ENCODE measurements around the gene ERICH6B. TPM values are rescaled to one million over a fixed set of nuclear protein-coding genes. Genes with fewer than 3 reads are reported as not detected.

Gene ERICH6B
- total RNA-seq, 1 donor from 2014 or later, result not detected

- Mint-ChIP-seq H3K9me3 (no peaks in the 10 kb centered on the region), H3K27ac (no peak overlapping the region), H3K4me1 (no peaks in the 10 kb centered on the region), H3K36me3 (ENCODE audit: low read depth) (no peaks in the 10 kb centered on the region), H3K27me3 (no peaks in the 10 kb centered on the region), H3K4me3 (no peak overlapping the region)
- intact Hi-C loops (cut with micrococcal nuclease), result no loop called here
- DNase-seq, result no peak
Measured at GRCh38 chr13:45544520-45544919, 71.0 kb downstream of the ERICH6B start.

DNA sequence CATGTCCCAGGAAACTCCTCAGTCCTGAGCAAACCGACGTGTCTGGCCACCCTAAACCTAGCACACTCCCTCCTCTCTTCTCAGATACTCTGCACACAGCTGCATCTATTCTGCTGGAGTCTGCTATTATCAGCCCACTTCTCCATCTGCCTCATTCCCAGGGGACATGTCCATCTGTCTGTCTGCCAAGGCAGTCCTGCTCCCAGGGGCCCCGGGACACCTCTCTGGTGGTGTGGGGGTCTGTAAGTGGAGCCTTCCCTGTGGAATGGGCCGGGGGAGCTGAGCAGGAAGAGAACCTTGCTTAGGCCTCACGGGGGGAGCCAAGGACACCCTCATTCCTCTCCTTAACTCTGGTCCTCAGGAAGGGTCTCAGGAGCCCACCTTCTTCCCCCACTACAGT, 72.7 kb downstream of the ERICH6B start:
- intact Hi-C loops (cut with micrococcal nuclease), result no loop called here
- H3K4me3 Mint-ChIP-seq, result no peak overlapping the region
- no peak overlapping the region for H3K27ac Mint-ChIP-seq
- H3K36me3 Mint-ChIP-seq (ENCODE audit: low read depth), result peaks cover 2% of the 10 kb centered on the region
- H3K9me3 Mint-ChIP-seq, result no peaks in the 10 kb centered on the region
- no peak for DNase-seq
- H3K27me3 Mint-ChIP-seq, result no peaks in the 10 kb centered on the region
- no peaks in the 10 kb centered on the region for H3K4me1 Mint-ChIP-seq

DNA sequence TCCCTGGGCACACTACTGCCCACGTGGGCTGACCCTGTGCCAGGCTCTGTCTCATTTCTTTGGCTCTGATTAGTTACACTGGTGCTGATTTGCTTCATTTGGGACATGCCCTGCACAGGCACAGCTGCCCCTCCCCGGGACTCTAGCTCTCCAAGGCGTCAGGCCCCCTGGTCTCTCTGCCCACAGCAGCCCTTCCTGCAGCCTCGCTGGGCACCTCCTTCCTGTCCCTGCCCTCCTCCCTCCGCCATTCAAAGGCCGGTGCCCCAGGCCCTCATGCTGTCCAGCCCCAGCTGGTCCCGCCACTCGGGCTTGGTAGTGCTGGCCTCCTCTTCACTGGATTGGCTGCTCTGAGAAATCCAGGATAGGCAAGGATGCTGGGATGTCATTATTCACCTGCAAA, 73.1 kb downstream of the ERICH6B start:
- Mint-ChIP-seq H3K4me1 (no peaks in the 10 kb centered on the region), H3K27ac (no peak overlapping the region), H3K9me3 (no peaks in the 10 kb centered on the region), H3K27me3 (no peaks in the 10 kb centered on the region), H3K36me3 (ENCODE audit: low read depth) (peaks cover 2% of the 10 kb centered on the region), H3K4me3 (no peak overlapping the region)
- no peak for DNase-seq
- intact Hi-C loops (cut with micrococcal nuclease), result no loop called here

DNA sequence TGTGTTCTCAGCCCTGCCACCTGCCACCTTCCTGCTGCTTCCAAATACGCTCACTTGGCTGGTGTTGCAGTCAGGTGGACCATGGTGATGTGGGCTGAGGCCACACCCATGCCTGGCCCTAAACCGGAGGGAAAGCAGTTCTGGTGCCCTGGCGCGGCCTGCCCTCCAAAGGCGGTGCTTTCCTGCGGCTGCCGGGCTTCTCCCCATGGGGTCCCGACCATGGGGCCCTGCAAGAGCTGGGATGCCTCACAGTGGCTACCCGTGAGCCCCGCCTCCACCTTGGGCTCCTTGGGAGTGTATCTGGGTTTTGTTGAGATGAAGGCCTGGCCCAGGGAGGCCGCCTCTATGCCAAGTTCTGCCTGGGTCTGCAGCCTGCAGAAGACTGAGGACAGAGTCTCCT, 73.7 kb downstream of the ERICH6B start:
- Mint-ChIP-seq H3K4me1 (peaks cover 3% of the 10 kb centered on the region), H3K9me3 (no peaks in the 10 kb centered on the region)

GRCh38 chr13:45540864-45541263, 74.7 kb downstream of the ERICH6B start:
- intact Hi-C loops (cut with micrococcal nuclease), result no loop called here
- Mint-ChIP-seq H3K27ac (no peak overlapping the region), H3K36me3 (ENCODE audit: low read depth) (peaks cover 4% of the 10 kb centered on the region), H3K9me3 (no peaks in the 10 kb centered on the region), H3K4me1 (peaks cover 3% of the 10 kb centered on the region), H3K4me3 (no peak overlapping the region), H3K27me3 (no peaks in the 10 kb centered on the region)
- no peak for DNase-seq

More for the DNA sequence above, 73.7 kb downstream of the ERICH6B start:
- DNase-seq, result no peak
- Mint-ChIP-seq H3K4me3 (no peak overlapping the region), H3K36me3 (ENCODE audit: low read depth) (peaks cover 2% of the 10 kb centered on the region), H3K27ac (no peak overlapping the region), H3K27me3 (no peaks in the 10 kb centered on the region)
- intact Hi-C loops (cut with micrococcal nuclease), result no loop called here

DNA sequence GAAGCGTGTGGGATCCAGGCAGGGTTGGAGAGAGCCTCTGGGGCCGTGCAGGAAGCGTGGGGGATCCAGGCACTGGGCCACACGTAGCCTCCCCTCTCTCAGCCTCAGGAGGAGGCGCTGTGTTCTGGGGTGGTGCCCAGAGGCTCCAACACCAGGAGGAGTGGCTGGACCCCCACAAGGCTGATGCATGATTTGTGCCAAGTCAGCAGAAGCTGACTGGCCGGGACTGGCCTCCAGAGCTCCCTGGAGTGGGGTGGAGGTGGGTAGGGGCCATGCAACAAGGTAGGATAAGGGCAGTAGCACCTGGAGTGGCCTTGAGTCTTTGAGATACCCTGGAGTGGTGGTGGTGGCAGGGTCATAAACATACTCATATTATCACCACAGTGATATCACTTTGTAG, 75.3 kb downstream of the ERICH6B start:
- Mint-ChIP-seq H3K4me1 (peaks cover 3% of the 10 kb centered on the region), H3K27me3 (no peaks in the 10 kb centered on the region), H3K36me3 (ENCODE audit: low read depth) (peaks cover 7% of the 10 kb centered on the region), H3K9me3 (no peaks in the 10 kb centered on the region), H3K27ac (no peak overlapping the region), H3K4me3 (no peak overlapping the region)
- DNase-seq, result no peak
- intact Hi-C loops (cut with micrococcal nuclease), result no loop called here

DNA sequence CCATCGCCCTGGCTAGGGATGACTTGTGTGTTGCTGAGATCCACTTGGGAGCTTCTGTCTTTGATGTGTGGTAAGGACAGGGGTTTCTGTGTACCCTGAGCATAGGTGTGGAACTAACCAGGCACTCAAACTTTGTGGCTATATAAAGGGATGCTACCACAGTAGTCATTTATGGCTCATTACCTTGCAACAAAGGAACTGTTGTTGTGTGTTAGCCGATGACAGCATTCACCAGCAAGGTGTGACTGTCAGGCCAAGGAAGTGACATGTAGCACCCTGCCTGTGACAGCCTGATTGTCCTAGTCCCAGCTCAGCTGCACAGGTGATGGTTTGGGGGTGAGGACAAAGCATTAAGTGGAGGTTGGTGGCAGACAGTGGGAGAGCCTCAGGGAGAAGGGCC, 77.2 kb downstream of the ERICH6B start:
- Mint-ChIP-seq H3K4me1 (peaks cover 3% of the 10 kb centered on the region), H3K36me3 (ENCODE audit: low read depth) (peaks cover 22% of the 10 kb centered on the region), H3K27me3 (no peaks in the 10 kb centered on the region), H3K27ac (no peak overlapping the region), H3K4me3 (no peak overlapping the region), H3K9me3 (no peaks in the 10 kb centered on the region)
- intact Hi-C loops (cut with micrococcal nuclease), result loop anchor here (10.0 kb wide), 1 partner anchor 586 kb away; no protein-coding TSS in a partner anchor
- no peak for DNase-seq

- intact Hi-C loops (cut with micrococcal nuclease), result loop anchor here (10.0 kb wide), 1 partner anchor 587 kb away; no protein-coding TSS in a partner anchor
- DNase-seq, result no peak
- no peak overlapping the region for H3K4me3 Mint-ChIP-seq
Measured at GRCh38 chr13:45537516-45537915, 78.0 kb downstream of the ERICH6B start.

DNA sequence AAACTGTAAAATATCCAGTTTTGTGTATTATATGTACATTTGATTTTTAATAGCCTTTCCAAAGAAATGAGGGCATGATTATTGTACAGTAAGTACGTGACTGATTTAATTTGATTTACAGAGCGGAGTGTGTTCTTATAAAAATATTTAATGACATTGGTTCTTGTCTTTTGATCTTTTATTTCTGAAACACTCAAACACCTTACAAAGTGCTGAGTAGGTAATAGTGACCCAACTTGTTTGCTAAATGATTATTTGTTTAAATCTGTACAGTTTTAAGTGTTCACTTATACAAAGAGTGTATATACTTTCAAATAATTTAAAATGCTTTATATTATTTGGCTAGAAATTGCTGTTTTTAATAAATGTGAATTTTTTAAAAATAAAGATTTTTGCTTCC, 79.3 kb downstream of the ERICH6B start:
- Mint-ChIP-seq H3K9me3 (no peaks in the 10 kb centered on the region), H3K27me3 (no peaks in the 10 kb centered on the region), H3K4me3 (no peak overlapping the region), H3K36me3 (ENCODE audit: low read depth) (peaks cover 30% of the 10 kb centered on the region), H3K4me1 (peaks cover 3% of the 10 kb centered on the region), H3K27ac (no peak overlapping the region)
- no peak for DNase-seq
- intact Hi-C loops (cut with micrococcal nuclease), result loop anchor here (10.0 kb wide), 1 partner anchor 589 kb away; no protein-coding TSS in a partner anchor

More at GRCh38 chr13:45537516-45537915, 78.0 kb downstream of the ERICH6B start:
- H3K4me1 Mint-ChIP-seq, result peaks cover 3% of the 10 kb centered on the region
- no peaks in the 10 kb centered on the region for H3K9me3 Mint-ChIP-seq
- no peaks in the 10 kb centered on the region for H3K27me3 Mint-ChIP-seq
- H3K27ac Mint-ChIP-seq, result no peak overlapping the region
- peaks cover 29% of the 10 kb centered on the region for H3K36me3 Mint-ChIP-seq (ENCODE audit: low read depth)

DNA sequence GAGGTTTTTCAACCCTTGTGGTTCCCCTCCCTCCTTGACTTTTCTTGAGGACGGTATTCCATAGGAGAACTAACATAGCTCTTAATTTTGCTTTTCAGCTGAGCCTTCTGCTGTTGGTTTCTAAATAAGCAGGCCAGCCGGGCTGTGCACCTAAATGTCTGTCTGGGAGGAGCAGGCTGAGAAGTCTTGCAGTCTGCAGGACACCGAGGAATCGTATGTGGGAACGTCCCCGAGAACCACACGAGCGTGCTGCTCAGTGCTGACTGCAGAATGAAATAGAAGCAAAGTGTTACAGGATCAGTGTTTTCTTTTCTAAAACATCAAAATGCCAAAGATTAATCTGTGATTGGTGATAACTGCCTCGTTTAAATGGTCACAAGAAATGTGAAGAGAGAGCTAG, 80.9 kb downstream of the ERICH6B start:
- intact Hi-C loops (cut with micrococcal nuclease), result loop anchor here (10.0 kb wide), 1 partner anchor 590 kb away; no protein-coding TSS in a partner anchor
- no peak overlapping the region for H3K4me3 Mint-ChIP-seq
- DNase-seq, result no peak
- H3K9me3 Mint-ChIP-seq, result no peaks in the 10 kb centered on the region
- peaks cover 38% of the 10 kb centered on the region for H3K36me3 Mint-ChIP-seq (ENCODE audit: low read depth)
- H3K27me3 Mint-ChIP-seq, result no peaks in the 10 kb centered on the region
- peaks cover 3% of the 10 kb centered on the region for H3K4me1 Mint-ChIP-seq
- H3K27ac Mint-ChIP-seq, result no peak overlapping the region

DNA sequence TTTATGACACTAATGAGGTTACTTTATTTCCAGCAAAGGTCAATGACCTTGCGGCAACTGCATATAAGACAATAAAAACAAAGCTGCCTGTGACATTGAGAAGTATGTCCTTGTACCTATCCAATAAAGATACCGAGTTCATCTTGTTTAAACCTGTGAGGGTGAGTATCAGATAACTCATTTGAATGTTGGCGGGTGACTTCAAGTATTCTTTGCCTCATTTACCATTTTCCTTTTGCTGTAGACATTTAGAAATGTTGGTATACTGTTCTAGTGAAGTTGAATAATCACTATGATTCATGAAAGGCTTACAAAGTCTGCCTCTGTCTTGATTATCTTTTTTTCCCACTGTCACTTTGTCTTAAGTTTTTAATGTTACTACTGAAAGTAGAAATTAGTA, 85.8 kb downstream of the ERICH6B start:
- intact Hi-C loops (cut with micrococcal nuclease), result loop anchor here (10.0 kb wide), 1 partner anchor 595 kb away; no protein-coding TSS in a partner anchor
- no peak overlapping the region for H3K27ac Mint-ChIP-seq
- H3K36me3 Mint-ChIP-seq (ENCODE audit: low read depth), result peaks cover 45% of the 10 kb centered on the region
- H3K4me1 Mint-ChIP-seq, result no peaks in the 10 kb centered on the region
- H3K27me3 Mint-ChIP-seq, result no peaks in the 10 kb centered on the region
- H3K4me3 Mint-ChIP-seq, result no peak overlapping the region
- no peaks in the 10 kb centered on the region for H3K9me3 Mint-ChIP-seq
- no peak for DNase-seq

- no peak overlapping the region for H3K27ac Mint-ChIP-seq
- DNase-seq, result no peak
- peaks cover 32% of the 10 kb centered on the region for H3K36me3 Mint-ChIP-seq (ENCODE audit: low read depth)
- H3K27me3 Mint-ChIP-seq, result no peaks in the 10 kb centered on the region
- H3K4me3 Mint-ChIP-seq, result no peak overlapping the region
- no peaks in the 10 kb centered on the region for H3K9me3 Mint-ChIP-seq
- intact Hi-C loops (cut with micrococcal nuclease), result no loop called here
- H3K4me1 Mint-ChIP-seq, result no peaks in the 10 kb centered on the region
Measured at GRCh38 chr13:45527699-45528462, 87.7 kb downstream of the ERICH6B start.

- intact Hi-C loops (cut with micrococcal nuclease), result no loop called here
- H3K4me3 Mint-ChIP-seq, result no peak overlapping the region
- H3K27ac Mint-ChIP-seq, result no peak overlapping the region
- no peaks in the 10 kb centered on the region for H3K9me3 Mint-ChIP-seq
- peaks cover 57% of the 10 kb centered on the region for H3K36me3 Mint-ChIP-seq (ENCODE audit: low read depth)
- H3K27me3 Mint-ChIP-seq, result no peaks in the 10 kb centered on the region
- H3K4me1 Mint-ChIP-seq, result peaks cover 11% of the 10 kb centered on the region
- no peak for DNase-seq
Measured at GRCh38 chr13:45522571-45522970, 93.0 kb downstream of the ERICH6B start.

- Mint-ChIP-seq H3K9me3 (no peaks in the 10 kb centered on the region), H3K4me3 (no peak overlapping the region), H3K27ac (no peak overlapping the region), H3K27me3 (no peaks in the 10 kb centered on the region), H3K36me3 (ENCODE audit: low read depth) (peaks cover 60% of the 10 kb centered on the region), H3K4me1 (peaks cover 11% of the 10 kb centered on the region)
- no peak for DNase-seq
- intact Hi-C loops (cut with micrococcal nuclease), result no loop called here
Measured at GRCh38 chr13:45521297-45521696, 94.2 kb downstream of the ERICH6B start.
